Right renal pelvis (tissue), 4 donors: Measurements from ENCODE around the gene ADAP1. TPM values are rescaled to one million over a fixed set of nuclear protein-coding genes. Genes with fewer than 3 reads are reported as not detected.

Experiments
- DNase-seq, 4 donors: peaks; one replicate each; pipeline ENCODE4 v3.0.0-alpha.2; 2013; ENCODE audit warnings: low read depth in 4 of 4, low spot score in 3 of 4, missing footprints in 1 of 4
- polyA plus RNA-seq, 4 donors: library from polyadenylated mRNA; unstranded; fragments of 120-200 nt; gene quantifications; one replicate each; pipeline ENCODE4 v1.2.1, GENCODE V29; 2013; ENCODE audit not compliant: insufficient read length in 4 of 4

Gene ADAP1
- polyA plus RNA-seq, 4 donors, result 14.6 to 18.2 (median 15.1) TPM

DNA sequence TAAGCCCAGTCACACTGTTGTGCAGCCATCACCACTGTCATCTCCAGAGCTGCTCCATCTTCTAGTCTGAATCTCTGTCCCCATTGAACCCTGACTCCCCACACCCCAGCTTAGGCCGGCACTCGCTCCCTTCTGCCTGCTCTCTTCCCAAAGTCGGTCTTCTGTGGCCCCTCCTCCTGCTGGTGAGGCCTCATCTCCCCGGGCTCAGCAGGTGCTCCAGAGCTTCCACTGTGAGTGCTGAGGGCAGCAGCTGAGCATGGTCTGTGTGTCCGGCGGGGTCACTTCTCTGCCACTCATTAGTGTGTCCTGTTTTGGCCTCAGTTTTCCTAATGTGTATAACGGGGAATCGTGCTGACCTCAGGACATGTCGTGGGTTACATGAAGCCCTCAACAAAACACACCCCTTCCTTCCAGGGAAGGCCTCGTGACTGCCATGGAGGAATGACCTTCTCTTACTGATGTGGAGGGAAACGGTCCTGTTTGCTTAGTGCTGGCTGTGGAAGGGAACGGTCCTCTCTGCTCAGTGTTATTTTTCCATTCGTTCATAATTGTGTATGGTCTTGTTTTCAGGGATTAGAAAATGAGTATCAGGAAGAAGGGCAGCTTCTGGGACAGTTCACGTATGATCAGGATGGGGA is 82.5 kb downstream of the ADAP1 start:
- DNase-seq, result no peak

DNA sequence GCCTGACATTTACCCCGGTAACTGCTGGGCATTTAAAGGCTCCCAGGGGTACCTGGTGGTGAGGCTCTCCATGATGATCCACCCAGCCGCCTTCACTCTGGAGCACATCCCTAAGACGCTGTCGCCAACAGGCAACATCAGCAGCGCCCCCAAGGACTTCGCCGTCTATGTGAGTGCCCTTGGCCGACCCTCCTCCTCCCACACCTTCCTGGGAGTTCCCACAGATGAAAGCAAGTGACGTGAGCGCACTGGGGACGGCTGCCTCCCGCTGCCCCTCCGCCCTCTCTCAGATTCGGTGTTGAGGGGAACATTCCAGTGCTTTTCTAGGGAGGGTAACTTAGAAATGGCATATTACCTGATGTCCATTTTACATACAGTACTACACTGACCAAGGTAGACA is 85.1 kb downstream of the ADAP1 start:
- no peak for DNase-seq

DNA sequence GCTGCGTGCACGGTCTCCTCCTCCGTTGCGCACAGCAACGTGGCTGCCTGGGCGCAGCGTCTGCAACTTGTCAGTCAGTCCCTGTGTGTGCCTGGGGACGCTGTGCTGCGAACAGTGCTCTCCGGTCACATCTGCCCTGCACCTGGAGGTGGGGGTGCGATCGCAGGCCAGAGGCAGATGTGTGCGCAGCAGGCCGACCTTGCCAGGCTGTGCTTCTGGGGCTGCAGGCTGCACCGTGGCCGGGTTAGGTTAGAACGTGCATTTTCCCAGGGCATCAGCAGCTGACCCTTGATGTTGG is 86.3 kb downstream of the ADAP1 start:
- no peak for DNase-seq

DNA sequence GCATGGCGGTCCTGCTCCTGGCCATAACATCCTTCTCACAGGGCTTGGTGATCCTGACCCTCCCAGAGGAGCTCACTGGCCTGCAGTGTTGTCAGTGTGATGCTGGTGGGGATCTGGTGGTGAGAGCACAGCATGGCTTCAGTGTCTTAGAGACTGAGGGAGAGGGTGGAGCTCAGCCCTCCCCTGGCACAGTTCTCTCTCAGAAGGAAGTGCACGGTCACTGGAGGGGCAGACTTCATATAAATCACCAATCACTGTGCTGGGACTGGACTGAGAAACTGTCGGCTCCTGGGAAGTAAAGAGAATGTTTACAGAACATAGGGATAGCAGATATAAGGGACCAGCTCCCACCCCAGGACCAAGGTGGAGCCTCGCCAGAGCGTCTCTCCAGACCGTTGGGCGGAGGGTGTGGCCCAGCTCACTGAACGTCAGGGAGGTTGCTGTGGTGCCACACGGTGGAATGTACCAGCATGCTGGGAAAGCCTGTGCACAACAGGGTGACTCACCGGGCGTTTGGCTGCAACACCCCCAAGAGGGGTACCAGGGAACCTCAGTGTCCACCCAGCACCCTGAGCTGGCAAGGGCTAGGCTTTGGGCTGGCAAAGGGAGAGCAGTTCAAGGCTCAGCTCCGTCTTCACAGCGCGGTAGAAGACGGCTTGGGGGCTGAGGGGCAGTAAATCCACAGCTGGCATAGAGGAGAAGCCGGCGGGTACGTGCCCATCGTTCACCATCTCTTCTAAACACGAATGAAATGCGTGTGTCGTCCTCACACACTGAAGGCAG is 86.9 kb downstream of the ADAP1 start:
- peak in 1 of 4 donors; percentile 10 for DNase-seq

DNA sequence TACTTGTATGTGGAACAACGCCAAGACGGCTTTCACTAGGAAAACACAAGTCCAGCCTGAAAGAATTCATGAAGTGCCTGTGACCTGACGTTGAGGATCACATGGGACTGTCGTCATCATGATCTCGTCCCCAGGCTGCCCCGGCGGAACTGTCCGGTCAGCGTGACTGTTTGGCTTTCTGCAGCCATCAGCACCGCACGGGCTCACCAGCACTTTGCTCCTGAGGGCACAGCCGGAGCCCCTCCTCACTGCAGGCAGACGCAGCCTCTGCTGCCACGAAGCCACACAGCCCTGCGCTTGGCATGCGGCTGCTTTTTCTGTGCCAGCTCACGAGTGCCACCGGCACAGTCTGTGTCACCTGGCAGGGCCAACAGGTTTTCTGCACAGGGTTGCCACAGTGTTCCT is 87.5 kb downstream of the ADAP1 start:
- peak in 2 of 4 donors; percentile 19 to 47 for DNase-seq

DNA sequence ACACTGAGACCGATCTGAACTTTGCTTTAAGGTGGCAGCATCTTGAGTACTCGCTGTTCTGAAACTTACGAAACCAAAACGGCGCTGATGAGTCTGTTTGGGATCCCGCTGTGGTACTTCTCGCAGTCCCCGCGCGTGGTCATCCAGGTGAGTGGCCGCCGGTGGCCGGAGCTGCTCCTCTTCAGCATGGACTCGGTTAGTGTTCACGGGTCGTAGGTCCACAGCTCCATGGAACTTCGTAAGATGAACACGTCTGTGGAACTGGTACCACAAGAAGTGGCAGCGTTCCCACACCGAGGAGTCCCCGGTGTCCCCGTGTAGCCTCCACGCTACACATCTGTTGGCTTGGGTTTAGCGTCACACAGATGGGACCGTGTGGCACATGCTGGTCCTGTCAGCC is 88.6 kb downstream of the ADAP1 start:
- no peak for DNase-seq

DNA sequence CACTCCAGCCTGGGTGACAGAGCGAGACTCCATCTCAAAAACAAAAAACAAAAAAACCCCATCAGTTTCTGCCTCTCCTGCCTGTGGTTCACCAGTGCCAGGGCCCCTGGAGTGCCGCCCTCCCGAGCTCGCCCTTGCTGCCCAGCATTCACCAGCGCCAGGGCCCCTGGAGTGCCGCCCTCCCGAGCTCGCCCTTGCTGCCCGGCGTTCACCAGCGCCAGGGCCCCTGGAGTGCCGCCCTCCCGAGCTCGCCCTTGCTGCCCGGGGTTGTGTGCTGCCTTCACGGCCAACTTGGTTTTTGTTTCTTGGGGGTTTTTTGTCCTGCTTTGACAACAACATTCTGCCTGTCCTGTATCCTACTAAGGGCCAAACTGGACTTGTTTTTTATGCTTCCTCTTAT is 91.4 kb downstream of the ADAP1 start:
- no peak for DNase-seq

DNA sequence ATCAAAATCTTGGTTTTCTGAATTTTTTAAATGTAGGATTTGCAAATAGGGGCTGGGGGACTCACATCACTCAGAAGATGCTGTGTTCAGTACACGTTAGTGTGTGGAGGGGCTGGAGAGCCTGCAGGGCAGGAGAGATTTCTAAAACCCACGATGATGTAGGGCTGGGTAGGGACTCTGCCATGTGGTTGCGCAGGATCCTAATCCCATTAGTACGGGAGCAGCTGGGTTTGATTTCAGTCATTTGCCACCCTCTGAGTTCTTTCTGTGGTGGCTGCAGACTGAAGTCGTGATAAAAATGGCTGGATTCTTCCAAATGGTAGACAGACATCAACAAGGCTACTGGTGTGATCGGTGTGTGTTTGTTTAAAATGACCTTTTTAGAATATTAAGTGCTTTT is 92.3 kb downstream of the ADAP1 start:
- DNase-seq, result no peak

DNA sequence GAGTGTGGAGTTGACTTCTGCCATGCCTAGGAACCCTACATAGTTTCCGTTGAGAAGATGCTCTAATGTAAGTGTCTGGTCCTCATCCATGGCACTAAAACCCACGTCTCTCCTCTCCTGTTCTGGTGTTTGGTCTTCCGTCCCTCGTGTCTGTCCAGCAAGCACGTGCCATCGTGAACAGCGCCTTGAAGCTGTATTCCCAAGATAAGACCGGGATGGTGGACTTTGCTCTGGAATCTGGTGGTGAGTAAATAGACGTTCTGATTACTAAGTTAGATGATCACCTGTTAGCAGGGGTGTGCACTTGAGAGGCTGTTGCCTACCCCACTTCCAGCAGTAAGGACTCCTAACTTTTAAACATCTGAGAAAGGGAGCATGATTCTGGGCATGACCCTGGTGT is 93.3 kb downstream of the ADAP1 start:
- DNase-seq, result no peak

DNA sequence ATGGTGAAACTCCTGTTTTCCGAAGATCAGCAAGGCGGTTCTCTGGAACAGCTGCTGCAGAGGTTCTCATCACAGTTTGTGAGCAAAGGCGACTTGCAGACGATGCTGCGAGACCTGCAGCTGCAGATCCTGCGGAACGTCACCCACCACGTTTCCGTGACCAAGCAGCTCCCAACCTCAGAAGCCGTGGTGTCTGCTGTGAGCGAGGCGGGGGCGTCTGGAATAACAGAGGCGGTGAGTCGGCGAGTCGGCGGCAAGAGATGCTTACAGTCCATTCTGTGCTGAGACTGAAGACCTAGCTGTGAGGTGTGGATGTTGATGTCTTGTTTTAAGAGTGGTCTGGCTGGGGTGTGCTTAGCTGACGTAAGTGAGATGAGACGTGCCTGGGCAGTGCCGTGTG is 94.3 kb downstream of the ADAP1 start:
- DNase-seq, result no peak

DNA sequence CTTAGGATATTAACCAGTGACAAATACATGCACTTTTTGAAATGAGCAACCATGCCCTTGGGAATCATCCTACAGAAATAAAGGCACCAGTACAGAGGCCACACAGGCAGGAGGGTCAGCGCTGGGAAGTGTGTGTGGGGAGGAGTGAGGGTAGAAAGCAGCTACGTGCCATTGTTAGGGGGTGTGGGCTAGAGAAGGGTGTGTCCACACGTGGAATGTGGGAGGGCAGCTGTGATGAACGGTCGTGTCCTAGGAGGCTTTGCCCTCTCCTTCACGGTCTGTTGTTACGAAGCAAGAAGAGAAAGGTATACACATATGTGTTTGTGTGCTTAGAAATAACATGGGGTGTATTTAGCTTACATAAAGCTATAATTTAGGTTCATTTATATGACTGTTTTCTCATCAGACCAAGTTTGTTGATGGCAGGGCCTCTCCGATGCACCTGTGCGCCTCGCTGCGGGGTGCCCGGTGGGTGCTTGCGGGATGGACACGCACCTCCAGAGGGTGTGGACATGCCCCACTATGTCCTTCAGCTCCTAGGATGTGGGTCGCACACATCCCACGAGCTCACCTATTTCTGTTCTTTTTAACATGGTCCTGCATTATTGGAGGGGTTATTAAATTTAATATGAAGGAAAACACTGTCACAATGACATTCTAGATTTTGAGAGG is 95.0 kb downstream of the ADAP1 start:
- DNase-seq, result no peak

DNA sequence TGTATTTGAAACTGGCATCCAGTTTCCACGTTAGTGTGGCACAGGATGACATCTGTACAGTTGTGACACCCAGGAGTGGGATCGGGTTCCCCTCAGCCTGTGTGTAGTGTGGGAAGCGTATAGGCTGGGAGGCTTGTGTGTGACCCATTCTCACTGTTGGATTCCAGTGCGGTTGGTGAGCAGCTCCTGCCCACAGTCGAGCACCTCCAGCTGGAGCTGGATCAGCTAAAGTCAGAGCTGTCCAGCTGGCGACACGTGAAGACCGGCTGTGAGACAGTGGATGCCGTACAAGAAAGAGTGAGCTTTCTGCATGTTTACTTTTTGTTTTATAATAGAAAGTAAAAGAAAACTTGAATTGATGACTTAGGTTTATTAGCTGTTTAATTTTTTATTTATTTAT is 96.8 kb downstream of the ADAP1 start:
- no peak for DNase-seq

DNA sequence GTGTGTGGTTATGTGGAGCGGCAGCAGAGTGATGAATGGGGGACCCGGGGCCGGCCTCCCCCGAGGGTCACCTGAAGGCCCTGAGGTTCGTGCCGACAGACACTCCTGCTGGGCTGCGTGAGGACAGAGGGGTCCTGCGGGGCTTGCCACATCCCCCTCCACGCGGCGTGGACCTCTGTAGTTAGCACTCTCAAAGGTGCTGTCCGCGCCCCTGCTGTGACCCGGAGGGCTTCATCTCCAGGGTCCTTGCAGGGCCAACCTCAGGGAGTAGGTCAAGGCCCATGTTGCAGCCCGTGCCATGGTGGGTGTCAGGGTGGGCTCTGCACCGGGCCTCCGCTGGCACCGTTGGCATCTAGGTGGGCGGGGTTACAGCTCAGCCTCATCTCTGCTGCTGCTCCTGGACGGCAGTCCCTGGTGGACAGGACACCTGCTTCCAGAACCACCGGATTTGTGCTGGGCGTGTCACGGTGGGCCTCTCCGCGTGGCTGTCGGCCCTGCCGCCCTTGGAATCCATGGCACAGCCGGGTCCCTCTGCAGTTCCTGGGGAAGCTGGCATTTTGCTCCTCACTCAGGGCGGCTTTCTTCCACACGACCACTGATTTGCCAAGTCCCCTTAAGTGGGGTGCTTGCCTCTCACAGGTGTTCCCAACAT is 97.9 kb downstream of the ADAP1 start:
- no peak for DNase-seq

DNA sequence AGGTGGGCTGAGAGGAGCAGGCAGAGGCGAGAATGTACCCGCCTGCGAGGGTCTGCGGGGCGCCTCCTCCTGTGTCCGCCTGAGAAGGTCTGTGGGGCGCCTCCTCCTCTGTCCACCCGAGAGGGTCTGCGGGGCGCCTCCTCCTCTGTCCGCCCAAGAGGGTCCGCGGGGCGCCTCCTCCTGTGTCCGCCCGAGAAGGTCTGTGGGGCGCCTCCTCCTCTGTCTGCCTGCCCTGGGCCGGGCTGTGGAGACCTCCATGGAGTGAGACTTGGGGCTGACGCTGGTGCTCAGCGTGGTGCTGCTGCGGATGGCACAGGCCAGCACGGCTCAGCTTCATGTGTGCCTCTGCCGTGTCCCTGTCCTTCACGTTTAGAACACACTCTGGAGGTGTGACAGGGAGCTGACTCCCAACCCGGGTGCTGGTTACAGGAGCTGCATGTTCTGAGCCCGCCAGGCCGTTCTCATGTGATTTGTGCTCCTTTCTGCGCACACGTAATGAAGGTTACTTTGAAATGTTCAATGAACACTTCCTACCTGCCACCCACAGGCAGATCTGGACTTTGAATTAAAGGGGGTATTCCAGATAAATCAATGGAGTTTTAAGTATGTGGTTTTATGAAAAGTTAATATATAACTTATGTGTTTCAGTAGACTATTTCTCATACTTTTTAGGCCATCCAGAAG is 98.7 kb downstream of the ADAP1 start:
- no peak for DNase-seq

DNA sequence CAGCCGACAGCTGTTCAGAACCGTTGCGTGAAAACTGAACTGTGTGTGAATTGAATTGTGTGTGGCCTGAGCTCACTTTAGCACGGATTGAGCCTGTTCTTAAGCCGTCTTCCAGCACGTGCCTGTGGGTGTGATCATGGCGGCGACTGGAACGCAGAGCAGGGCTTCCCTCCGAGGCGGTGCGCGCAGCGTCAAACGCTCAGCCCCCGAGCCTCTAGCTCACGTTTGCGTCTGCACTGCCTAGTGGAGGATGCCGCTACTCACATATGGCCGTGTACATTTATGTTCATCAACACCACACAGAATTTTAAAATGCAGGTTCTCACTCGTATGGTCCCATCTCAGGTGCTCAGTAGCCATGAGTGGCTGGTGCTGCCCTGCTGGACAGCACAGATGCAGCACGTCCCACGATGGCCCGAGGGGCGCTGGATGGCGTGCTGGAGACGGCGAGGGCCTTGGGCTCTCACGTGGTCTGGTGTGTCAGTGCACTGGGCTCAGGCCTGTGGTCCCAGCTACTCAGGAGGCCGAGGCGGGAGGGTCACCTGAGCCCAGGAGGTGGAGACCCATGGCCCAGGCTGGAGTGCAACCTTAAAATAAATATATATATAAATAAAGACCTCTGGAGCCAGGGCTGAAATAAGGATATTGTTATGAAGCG is 100.2 kb downstream of the ADAP1 start:
- no peak for DNase-seq

DNA sequence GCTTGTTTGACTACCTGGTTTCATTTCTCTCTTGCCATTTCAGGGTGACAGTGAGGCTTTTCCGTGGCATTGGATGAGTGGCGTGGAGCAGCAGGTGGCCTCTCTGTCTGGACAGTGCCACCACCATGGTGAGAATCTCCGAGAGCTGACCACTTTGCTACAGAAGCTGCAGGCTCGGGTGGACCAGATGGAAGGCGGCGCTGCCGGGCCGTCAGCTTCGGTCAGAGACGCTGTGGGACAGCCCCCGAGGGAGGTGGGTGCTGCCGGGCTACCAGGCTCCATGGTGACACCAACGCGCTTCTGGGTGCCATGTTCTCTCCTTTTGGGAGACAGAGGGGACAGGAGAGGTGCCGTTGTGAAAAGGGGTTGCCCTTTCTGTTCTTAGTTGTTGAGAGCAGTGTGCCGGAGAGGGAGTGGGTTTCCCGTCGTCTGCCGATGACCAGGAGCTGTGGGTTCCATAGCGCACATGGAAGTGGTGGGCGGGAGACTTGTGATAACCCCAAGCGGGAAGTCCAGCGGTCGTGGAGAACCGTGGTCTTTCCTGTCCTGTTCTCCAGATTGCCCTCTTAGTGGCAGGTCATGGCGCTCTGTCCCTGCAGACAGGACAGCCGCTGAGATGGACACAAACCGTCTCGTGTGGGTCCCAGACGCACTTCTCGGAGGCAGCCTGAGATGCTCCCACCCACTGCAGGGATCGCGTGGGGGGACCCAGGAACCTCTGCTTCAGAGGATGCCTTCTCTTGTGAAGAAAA is 100.9 kb downstream of the ADAP1 start:
- no peak for DNase-seq

DNA sequence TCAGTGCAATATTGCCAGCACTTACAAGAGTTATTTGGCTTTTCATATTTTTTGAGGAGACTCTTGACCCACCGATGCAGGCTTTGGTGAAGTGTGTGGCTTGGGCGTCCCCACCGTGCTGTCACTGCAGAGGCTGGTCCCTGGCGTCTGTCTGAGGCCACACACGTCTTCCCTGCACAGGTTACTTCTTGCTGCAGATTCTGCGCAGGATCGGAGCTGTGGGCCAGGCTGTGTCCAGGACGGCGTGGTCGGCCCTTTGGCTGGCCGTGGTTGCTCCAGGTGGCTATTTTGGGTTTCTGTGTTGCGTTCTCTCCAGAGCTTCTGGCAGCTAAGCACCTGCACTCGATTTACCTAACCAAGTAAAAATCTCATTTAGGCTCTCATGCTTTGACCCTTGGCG is 103.3 kb downstream of the ADAP1 start:
- DNase-seq, result no peak

DNA sequence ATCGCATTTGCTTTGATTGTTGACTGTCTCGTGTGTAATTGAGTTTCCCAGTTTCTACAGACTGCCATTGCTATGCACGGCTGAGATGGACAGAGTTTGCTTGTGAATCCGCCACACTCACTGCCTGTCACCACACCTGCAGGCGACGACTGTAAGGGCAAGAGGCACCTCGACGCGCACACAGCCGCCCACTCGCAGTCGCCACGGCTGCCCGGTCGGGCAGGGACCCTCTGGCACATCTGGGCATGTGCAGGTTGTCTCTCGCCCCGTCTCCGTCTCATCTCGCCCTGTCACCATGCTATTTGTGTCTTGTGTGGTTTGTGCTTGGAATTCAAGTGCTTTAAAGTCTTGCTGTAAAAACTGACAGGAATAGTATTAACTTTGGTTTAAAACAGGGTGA is 104.7 kb downstream of the ADAP1 start:
- DNase-seq, result no peak

DNA sequence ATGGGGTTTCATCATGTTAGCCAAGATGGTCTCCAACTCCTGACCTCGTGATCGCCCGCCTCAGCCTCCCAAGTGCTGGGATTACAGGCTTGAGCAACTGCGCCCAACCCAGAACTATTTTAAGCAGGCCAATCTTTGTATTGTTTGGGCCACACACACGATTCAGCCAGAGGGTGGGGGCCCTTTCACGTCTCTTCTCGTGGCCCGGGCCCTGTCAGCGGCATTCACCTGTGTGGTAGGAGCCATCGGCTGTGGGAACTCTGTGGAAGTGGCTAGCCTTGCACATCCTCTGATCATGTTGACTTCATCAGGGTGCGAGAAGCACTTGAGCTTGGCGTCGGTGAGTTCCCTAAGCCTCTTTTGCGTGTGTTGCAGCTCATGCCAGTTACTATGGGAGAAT is 105.3 kb downstream of the ADAP1 start:
- no peak for DNase-seq
